GM23338 (cell line): Measurements from ENCODE around the gene UBE2D3. TPM values are rescaled to one million over a fixed set of nuclear protein-coding genes. Genes with fewer than 3 reads are reported as not detected.
A peak's percentile ranks its signal among the peaks of the same experiment; 100 is the strongest.

Experiments
- ATAC-seq: fragments of 200-7000 bp; cut with Tn5 transposase; 3 replicates; pipeline ENCODE4 v1.9.1; 2020
- DNase-seq: peaks from one replicate; pipeline ENCODE4 v3.0.0-alpha.2; 2015; ENCODE audit warnings: low spot score
- H2AFZ ChIP-seq: fragments of 200-600 bp; sonication (generic); 2 replicates; pipeline ENCODE4 v1.8.0; 2016; ENCODE audit warnings: antibody characterized with exemption, mild to moderate bottlenecking, moderate library complexity
- H3F3A ChIP-seq: fragments of 200-600 bp; sonication (generic); replicated peaks from 2 replicates; pipeline ENCODE4 v1.8.0; 2017; ENCODE audit warnings: antibody characterized with exemption, mixed run types, low read depth
- H3K27ac ChIP-seq: fragments of 200-600 bp; sonication (generic); 2 replicates; pipeline ENCODE4 v1.6.1; 2016; ENCODE audit warnings: low read depth
- H3K27me3 ChIP-seq: fragments of 200-600 bp; sonication (generic); 2 replicates; pipeline ENCODE4 v1.8.0; 2016; ENCODE audit warnings: mild to moderate bottlenecking, mixed run types, moderate library complexity; ENCODE audit not compliant: insufficient read depth
- H3K36me3 ChIP-seq: fragments of 200-600 bp; sonication (generic); 2 replicates; pipeline ENCODE4 v1.8.0; 2016; ENCODE audit warnings: mild to moderate bottlenecking; ENCODE audit not compliant: insufficient read depth
- H3K4me1 ChIP-seq: fragments of 200-600 bp; sonication (generic); 2 replicates; pipeline ENCODE4 v1.8.0; 2016; ENCODE audit warnings: mild to moderate bottlenecking, moderate library complexity; ENCODE audit not compliant: insufficient read depth
- H3K4me2 ChIP-seq: fragments of 200-600 bp; sonication (generic); 2 replicates; pipeline ENCODE4 v1.7.1; 2017; ENCODE audit warnings: mixed run types
- H3K4me3 ChIP-seq: fragments of 200-600 bp; sonication (generic); 2 replicates; pipeline ENCODE4 v1.6.1; 2016; ENCODE audit warnings: mixed run types
- H3K79me2 ChIP-seq: fragments of 200-600 bp; sonication (generic); replicated peaks from 2 replicates; pipeline ENCODE4 v1.8.0; 2017; ENCODE audit warnings: mild to moderate bottlenecking; ENCODE audit not compliant: insufficient read depth
- H3K9me2 ChIP-seq: fragments of 200-600 bp; sonication (generic); 2 replicates; pipeline ENCODE4 v1.8.0; 2017; ENCODE audit not compliant: insufficient read depth
- H4K20me1 ChIP-seq: fragments of 200-600 bp; sonication (generic); replicated peaks from 2 replicates; pipeline ENCODE4 v1.8.0; 2017; ENCODE audit warnings: mild to moderate bottlenecking; ENCODE audit not compliant: insufficient read depth
- H3K27ac Mint-ChIP-seq: 2 replicates; pipeline ENCODE4 v1.8.0; 2020; ENCODE audit warnings: inconsistent platforms, mild to moderate bottlenecking, moderate library complexity, mixed read lengths
- H3K27me3 Mint-ChIP-seq: 3 replicates; pipeline ENCODE4 v1.8.0; 2022; ENCODE audit warnings: low read depth, mild to moderate bottlenecking, moderate library complexity, mixed read lengths, inconsistent platforms; ENCODE audit not compliant: insufficient read depth, poor library complexity
- H3K36me3 Mint-ChIP-seq: 3 replicates; pipeline ENCODE4 v1.8.0; 2021; ENCODE audit warnings: low read depth, mild to moderate bottlenecking, inconsistent platforms, moderate library complexity, mixed read lengths
- H3K4me1 Mint-ChIP-seq: 3 replicates; pipeline ENCODE4 v1.8.0; 2020; ENCODE audit warnings: mild to moderate bottlenecking, inconsistent platforms, mixed read lengths
- H3K4me3 Mint-ChIP-seq: 3 replicates; pipeline ENCODE4 v1.8.0; 2021; ENCODE audit warnings: moderate library complexity, mild to moderate bottlenecking, inconsistent platforms, mixed read lengths
- H3K9me3 Mint-ChIP-seq: 3 replicates; pipeline ENCODE4 v1.8.0; 2020; ENCODE audit warnings: moderate library complexity, mild to moderate bottlenecking, inconsistent platforms, mixed read lengths
- EZH2 ChIP-seq: fragments of 200-600 bp; sonication (generic); IDR thresholded peaks from one replicate; pipeline ENCODE4 v1.8.0; 2017; ENCODE audit warnings: antibody characterized with exemption, mild to moderate bottlenecking, low read depth; ENCODE audit not compliant: unreplicated experiment
- JUNB ChIP-seq: IDR thresholded peaks from one replicate; pipeline ENCODE4 v1.6.1; 2016; ENCODE audit warnings: antibody characterized with exemption; ENCODE audit not compliant: unreplicated experiment
- NANOG ChIP-seq: IDR thresholded peaks from 2 replicates; pipeline ENCODE4 v1.6.1; 2016; ENCODE audit warnings: antibody characterized with exemption, borderline replicate concordance
- POLR2AphosphoS5 ChIP-seq: IDR thresholded peaks from 2 replicates; pipeline ENCODE4 v1.6.1; 2016; ENCODE audit warnings: antibody characterized with exemption, low read depth
- STAT1 ChIP-seq: IDR thresholded peaks from one replicate; pipeline ENCODE4 v1.6.1; 2016; ENCODE audit warnings: antibody characterized with exemption; ENCODE audit not compliant: unreplicated experiment
- ZNF114 ChIP-seq: fragments of 250-450 bp; sonication (Bioruptor Pico); IDR thresholded peaks from 2 replicates; pipeline ENCODE4 v1.5.0; 2020; ENCODE audit warnings: mild to moderate bottlenecking, moderate library complexity
- polyA plus RNA-seq: library from polyadenylated mRNA; unstranded; fragments of >200 nt; fragmentation: Nextera tagmentation; extraction: Ambion mirVana; gene quantifications from 2 replicates; pipeline ENCODE4 v1.2.1, GENCODE V29; 2016
- total RNA-seq: library from RNA; depleted of rRNA; stranded (reverse); fragments of >200 nt; shearing (Covaris generic); gene quantifications from 2 replicates; pipeline ENCODE4 v1.2.3, GENCODE V29; 2014
- TF ChIP-seq, protein P1 (sequence below): IDR thresholded peaks from 2 replicates; pipeline ENCODE4 v1.6.1; 2016; ENCODE audit warnings: antibody characterized with exemption
- TF ChIP-seq, protein P2 (sequence below), 2 experiments: fragments of 200-600 bp in 1 of 2; sonication (generic) in 1 of 2; conservative IDR thresholded peaks; 2 replicates each; pipeline versions ENCODE4 v1.5.1 to v1.6.1; 2016 to 2017; ENCODE audit warnings: antibody characterized with exemption in 2 of 2, low read depth in 2 of 2, mild to moderate bottlenecking in 2 of 2, moderate library complexity in 1 of 2

The UBE2D3 gene
- total and polyA plus RNA-seq, 2 experiments from 2014 or later = 250 to 498 TPM

DNA sequence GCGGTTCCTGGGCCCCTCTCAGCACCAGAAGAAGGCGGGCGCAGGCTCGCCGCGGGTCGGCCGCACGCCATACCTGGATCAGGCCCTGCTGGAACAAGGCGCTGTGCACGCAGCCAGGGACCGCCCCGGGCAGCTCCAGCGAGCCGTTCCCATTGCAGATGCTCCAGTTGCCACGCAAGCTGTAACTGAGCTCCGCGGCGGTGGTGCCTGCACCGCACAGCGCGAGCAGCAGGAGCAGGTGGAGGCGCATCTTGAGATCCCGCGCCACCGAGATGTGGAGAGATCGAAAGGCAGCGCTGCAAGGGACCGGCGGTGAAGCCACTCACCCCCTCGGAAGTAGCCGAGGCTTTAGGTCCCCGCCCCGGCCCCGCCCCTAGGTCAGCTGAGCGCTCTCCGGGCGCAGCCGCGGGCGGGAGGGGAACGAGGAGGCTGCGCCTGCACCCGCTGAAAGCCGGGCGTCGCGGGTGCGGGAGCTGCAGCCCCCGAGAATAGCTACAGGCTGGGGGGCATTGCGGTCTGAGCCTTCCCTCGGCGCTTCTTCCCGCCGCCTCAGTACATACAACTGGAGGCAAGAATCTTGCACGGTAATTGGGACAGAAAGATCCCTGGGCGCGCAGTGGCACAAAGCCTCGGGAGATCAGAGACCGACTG is 66.6 kb downstream of the UBE2D3 start, which contains the start of gene MANBA:
MANBA (minus strand) TSS at position 324 of the 651 bp plus-strand sequence; CDS start at position 250, 74 bp downstream.
- H3K9me2 ChIP-seq = no peaks in the 10 kb centered on the region
- H3K4me2 ChIP-seq = peak within 1 kb of the TSS; percentile 86
- ATAC-seq (peak; percentile 93), DNase-seq (peak; percentile 96)
- H3K27me3 Mint-ChIP-seq = peaks cover 8% of the 10 kb centered on the region
- H3K27ac ChIP-seq = peak within 1 kb of the TSS; percentile 80; the same call in 1 of the 2 replicates
- no peaks in the 10 kb centered on the region for H3K36me3 ChIP-seq
- TF ChIP-seq POLR2AphosphoS5 (peak; percentile 91), EZH2 (no peak)
- peak within 1 kb of the TSS; percentile 91 for H3K4me3 ChIP-seq
- peaks cover 10% of the 10 kb centered on the region; the same call in 2 of the 3 replicates for H3K9me3 Mint-ChIP-seq
- no peaks in the 10 kb centered on the region for H3F3A ChIP-seq
- H3K4me3 Mint-ChIP-seq = peak within 1 kb of the TSS; percentile 90
- peak within 1 kb of the TSS; percentile 71 for H3K27ac Mint-ChIP-seq
- no peaks in the 10 kb centered on the region; the same call in 2 of the 3 replicates for H3K36me3 Mint-ChIP-seq
- H4K20me1 ChIP-seq = peaks cover 8% of the 10 kb centered on the region; the same call in 1 of the 2 replicates
- peaks cover 20% of the 10 kb centered on the region for H3K27me3 ChIP-seq
- peaks cover 9% of the 10 kb centered on the region for H3K4me1 ChIP-seq
- peaks cover 39% of the 10 kb centered on the region for H3K79me2 ChIP-seq
- H3K4me1 Mint-ChIP-seq = peaks cover 28% of the 10 kb centered on the region
- H2AFZ ChIP-seq = peak within 1 kb of the TSS; percentile 97

DNA sequence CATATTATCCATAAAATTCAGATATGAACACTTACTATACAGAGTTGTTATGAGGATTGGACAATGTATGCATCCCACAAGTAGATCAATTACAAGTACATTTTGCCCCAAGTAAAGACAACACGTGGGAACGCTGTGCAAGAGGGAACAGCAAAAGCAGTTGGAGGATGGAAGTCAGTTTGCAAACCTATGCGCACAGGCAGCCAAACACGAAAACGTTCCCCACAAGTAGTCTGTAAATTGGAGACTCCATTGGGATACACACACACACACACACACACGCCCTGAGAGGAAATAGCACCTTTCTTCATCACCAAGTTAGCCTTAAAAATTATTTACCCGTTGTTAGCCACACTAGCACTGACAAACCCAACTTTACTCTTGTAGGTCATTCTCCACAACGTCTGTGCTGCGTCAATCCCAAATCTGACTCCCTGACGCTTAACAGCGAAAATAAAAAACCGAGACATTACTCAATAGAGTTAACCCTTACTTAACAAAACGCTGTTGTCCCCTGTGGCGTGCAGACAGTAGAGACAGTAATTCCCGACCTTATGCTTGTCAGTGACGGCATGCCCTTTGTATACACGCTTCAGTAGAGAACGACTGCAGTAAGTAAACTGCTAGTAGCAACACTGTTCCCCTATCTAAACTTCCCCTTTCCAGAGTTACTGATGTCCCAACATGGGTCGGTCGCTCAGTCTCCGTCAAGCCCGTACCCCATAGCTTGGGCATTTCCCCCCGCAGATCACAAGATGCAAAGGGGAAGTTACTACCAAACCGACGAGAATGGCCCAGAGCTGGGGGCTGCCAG is 67.3 kb downstream of the UBE2D3 start:
- DNase-seq = peak; percentile 44
- Mint-ChIP-seq H3K4me3 (peak overlapping the region; percentile 90), H3K27ac (peak overlapping the region; percentile 71; the same call in 1 of the 2 replicates), H3K27me3 (peaks cover 8% of the 10 kb centered on the region), H3K4me1 (peaks cover 28% of the 10 kb centered on the region), H3K36me3 (peaks cover under 1% of the 10 kb centered on the region; the same call in 2 of the 3 replicates), H3K9me3 (peaks cover 3% of the 10 kb centered on the region; the same call in 2 of the 3 replicates)
- Histone ChIP-seq H4K20me1 (peaks cover 8% of the 10 kb centered on the region; the same call in 1 of the 2 replicates), H3K79me2 (peaks cover 47% of the 10 kb centered on the region), H3K4me3 (peak overlapping the region; percentile 91), H3K27me3 (peaks cover 20% of the 10 kb centered on the region), H3K4me1 (peaks cover 9% of the 10 kb centered on the region), H2AFZ (peak overlapping the region; percentile 90), H3F3A (no peaks in the 10 kb centered on the region), H3K4me2 (peak overlapping the region; percentile 86), H3K36me3 (no peaks in the 10 kb centered on the region), H3K9me2 (no peaks in the 10 kb centered on the region), H3K27ac (no peak overlapping the region)
- no peak for TF ChIP-seq JUNB
- no peak for TF ChIP-seq EZH2
- no peak for TF ChIP-seq NANOG
- no peak for TF ChIP-seq ZNF114
- TF ChIP-seq, protein P1, sequence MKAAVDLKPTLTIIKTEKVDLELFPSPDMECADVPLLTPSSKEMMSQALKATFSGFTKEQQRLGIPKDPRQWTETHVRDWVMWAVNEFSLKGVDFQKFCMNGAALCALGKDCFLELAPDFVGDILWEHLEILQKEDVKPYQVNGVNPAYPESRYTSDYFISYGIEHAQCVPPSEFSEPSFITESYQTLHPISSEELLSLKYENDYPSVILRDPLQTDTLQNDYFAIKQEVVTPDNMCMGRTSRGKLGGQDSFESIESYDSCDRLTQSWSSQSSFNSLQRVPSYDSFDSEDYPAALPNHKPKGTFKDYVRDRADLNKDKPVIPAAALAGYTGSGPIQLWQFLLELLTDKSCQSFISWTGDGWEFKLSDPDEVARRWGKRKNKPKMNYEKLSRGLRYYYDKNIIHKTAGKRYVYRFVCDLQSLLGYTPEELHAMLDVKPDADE = no peak
- no peak for TF ChIP-seq STAT1
- TF ChIP-seq, protein P2, sequence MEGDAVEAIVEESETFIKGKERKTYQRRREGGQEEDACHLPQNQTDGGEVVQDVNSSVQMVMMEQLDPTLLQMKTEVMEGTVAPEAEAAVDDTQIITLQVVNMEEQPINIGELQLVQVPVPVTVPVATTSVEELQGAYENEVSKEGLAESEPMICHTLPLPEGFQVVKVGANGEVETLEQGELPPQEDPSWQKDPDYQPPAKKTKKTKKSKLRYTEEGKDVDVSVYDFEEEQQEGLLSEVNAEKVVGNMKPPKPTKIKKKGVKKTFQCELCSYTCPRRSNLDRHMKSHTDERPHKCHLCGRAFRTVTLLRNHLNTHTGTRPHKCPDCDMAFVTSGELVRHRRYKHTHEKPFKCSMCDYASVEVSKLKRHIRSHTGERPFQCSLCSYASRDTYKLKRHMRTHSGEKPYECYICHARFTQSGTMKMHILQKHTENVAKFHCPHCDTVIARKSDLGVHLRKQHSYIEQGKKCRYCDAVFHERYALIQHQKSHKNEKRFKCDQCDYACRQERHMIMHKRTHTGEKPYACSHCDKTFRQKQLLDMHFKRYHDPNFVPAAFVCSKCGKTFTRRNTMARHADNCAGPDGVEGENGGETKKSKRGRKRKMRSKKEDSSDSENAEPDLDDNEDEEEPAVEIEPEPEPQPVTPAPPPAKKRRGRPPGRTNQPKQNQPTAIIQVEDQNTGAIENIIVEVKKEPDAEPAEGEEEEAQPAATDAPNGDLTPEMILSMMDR (conservative IDR thresholded peaks at IDR 0.05; ENCODE audit: low read depth in 2 of 2) = no peak
- peak; percentile 36 for ATAC-seq
